ENCODE results near the gene TLN1.

TLN1 gene

GRCh38 chr9:35684921-35685320, 47.1 kb downstream of the TLN1 start:
- no peak for DNase-seq (ENCODE audit: low read depth in 2 of 2)

- DNase-seq (ENCODE audit: low read depth in 2 of 2), result no peak
These were observed 48.7 kb downstream of the TLN1 start for GRCh38 chr9:35683323-35683722.

GRCh38 chr9:35682520-35683315, 49.3 kb downstream of the TLN1 start:
- no peak for DNase-seq (ENCODE audit: low read depth in 2 of 2)

GRCh38 chr9:35682051-35682450, 49.9 kb downstream of the TLN1 start:
- DNase-seq (ENCODE audit: low read depth in 2 of 2), result no peak

- DNase-seq (ENCODE audit: low read depth in 2 of 2), result no peak
These were observed 50.5 kb downstream of the TLN1 start for GRCh38 chr9:35681341-35682002.

GRCh38 chr9:35680331-35681105, 51.5 kb downstream of the TLN1 start:
- no peak for DNase-seq (ENCODE audit: low read depth in 2 of 2)

GRCh38 chr9:35679766-35680330, 52.1 kb downstream of the TLN1 start:
- DNase-seq (ENCODE audit: low read depth in 2 of 2), result no peak

GRCh38 chr9:35679091-35679490, 52.9 kb downstream of the TLN1 start:
- DNase-seq (ENCODE audit: low read depth in 2 of 2), result no peak

GRCh38 chr9:35675732-35676392, 56.1 kb downstream of the TLN1 start:
- DNase-seq (ENCODE audit: low read depth in 2 of 2), result no peak

- no peak for DNase-seq (ENCODE audit: low read depth in 2 of 2)
These were observed 56.8 kb downstream of the TLN1 start for GRCh38 chr9:35675204-35675603.

GRCh38 chr9:35674025-35674361, 58.0 kb downstream of the TLN1 start:
- DNase-seq (ENCODE audit: low read depth in 2 of 2), result no peak

- DNase-seq (ENCODE audit: low read depth in 2 of 2), result no peak
These were observed 58.6 kb downstream of the TLN1 start, which contains the start of gene CA9 for GRCh38 chr9:35673132-35674024. CA9 (plus strand) TSS chr9:35673928; CDS start chr9:35673960, 32 bp downstream.

- DNase-seq (ENCODE audit: low read depth in 2 of 2), result no peak
These were observed 62.5 kb downstream of the TLN1 start for GRCh38 chr9:35669331-35670145.

- no peak for DNase-seq (ENCODE audit: low read depth in 2 of 2)
These were observed 64.1 kb downstream of the TLN1 start for GRCh38 chr9:35667939-35668338.

- no peak for DNase-seq (ENCODE audit: low read depth in 2 of 2)
These were observed 65.4 kb downstream of the TLN1 start for GRCh38 chr9:35666549-35666948.

- no peak for DNase-seq (ENCODE audit: low read depth in 2 of 2)
These were observed 66.0 kb downstream of the TLN1 start for GRCh38 chr9:35666045-35666444.

GRCh38 chr9:35665471-35665818, 66.5 kb downstream of the TLN1 start:
- no peak for DNase-seq (ENCODE audit: low read depth in 2 of 2)

- DNase-seq (ENCODE audit: low read depth in 2 of 2), result no peak
These were observed 67.2 kb downstream of the TLN1 start, which contains the start of gene ARHGEF39 for GRCh38 chr9:35664531-35665470. ARHGEF39 (minus strand) TSS chr9:35665195; CDS start chr9:35665169, 26 bp downstream.

- DNase-seq (ENCODE audit: low read depth in 2 of 2), result no peak
These were observed 69.6 kb downstream of the TLN1 start for GRCh38 chr9:35662437-35662836.
